ENCODE results near the gene SLC25A36.
A peak's percentile ranks its signal among the peaks of the same experiment; 100 is the strongest.
"Not testable (repeated sequence)": the region's sequence is repeated elsewhere in the genome, so short reads cannot be mapped to it uniquely, and the experiment has no call there.

The SLC25A36 gene

GRCh38 chr3:140931801-140932200, 9.8 kb upstream of the SLC25A36 start:
- DNase-seq (ENCODE audit: low read depth), result no peak

GRCh38 chr3:140933109-140933508, 8.5 kb upstream of the SLC25A36 start:
- DNase-seq (ENCODE audit: low read depth), result no peak

GRCh38 chr3:140933552-140933951, 8.1 kb upstream of the SLC25A36 start:
- no peak for DNase-seq (ENCODE audit: low read depth)

- DNase-seq (ENCODE audit: low read depth), result not testable (repeated sequence)
Observed at GRCh38 chr3:140939305-140939704, 2.3 kb upstream of the SLC25A36 start.

- no peak for DNase-seq (ENCODE audit: low read depth)
Observed at GRCh38 chr3:140941090-140941433, 574 bp upstream of the SLC25A36 start.

GRCh38 chr3:140942221-140943104, 827 bp downstream of the SLC25A36 start:
- peak; percentile 30 for DNase-seq (ENCODE audit: low read depth)

- no peak for DNase-seq (ENCODE audit: low read depth)
Observed at GRCh38 chr3:140943781-140944552, 2.3 kb downstream of the SLC25A36 start.

GRCh38 chr3:140948460-140949249, 7.0 kb downstream of the SLC25A36 start:
- no peak for DNase-seq (ENCODE audit: low read depth)

GRCh38 chr3:140950144-140950543, 8.5 kb downstream of the SLC25A36 start:
- DNase-seq (ENCODE audit: low read depth), result no peak

- DNase-seq (ENCODE audit: low read depth), result no peak
Observed at GRCh38 chr3:140950863-140951262, 9.2 kb downstream of the SLC25A36 start.

- not testable (repeated sequence) for DNase-seq (ENCODE audit: low read depth)
Observed at GRCh38 chr3:140951750-140952149, 10.1 kb downstream of the SLC25A36 start.

GRCh38 chr3:140953028-140953960, 11.7 kb downstream of the SLC25A36 start:
- no peak for DNase-seq (ENCODE audit: low read depth)

GRCh38 chr3:140954576-140954975, 12.9 kb downstream of the SLC25A36 start:
- no peak for DNase-seq (ENCODE audit: low read depth)

GRCh38 chr3:140955645-140956044, 14.0 kb downstream of the SLC25A36 start:
- no peak for DNase-seq (ENCODE audit: low read depth)

- no peak for DNase-seq (ENCODE audit: low read depth)
Observed at GRCh38 chr3:140956058-140956835, 14.6 kb downstream of the SLC25A36 start.

- DNase-seq (ENCODE audit: low read depth), result no peak
Observed at GRCh38 chr3:140972833-140973232, 31.2 kb downstream of the SLC25A36 start.

GRCh38 chr3:140974900-140975299, 33.3 kb downstream of the SLC25A36 start:
- no peak for DNase-seq (ENCODE audit: low read depth)

- no peak for DNase-seq (ENCODE audit: low read depth)
Observed at GRCh38 chr3:140980663-140981062, 39.0 kb downstream of the SLC25A36 start.

GRCh38 chr3:140987792-140988191, 46.2 kb downstream of the SLC25A36 start:
- not testable (repeated sequence) for DNase-seq (ENCODE audit: low read depth)

GRCh38 chr3:140994316-140994715, 52.7 kb downstream of the SLC25A36 start:
- no peak for DNase-seq (ENCODE audit: low read depth)

Data from activated T-cell treated with anti-CD3 and anti-CD28 coated beads for 48 hours (primary cell).